HG02798 (cell line): ENCODE data around the gene TBC1D8.
"Not testable (repeated sequence)": the region's sequence is repeated elsewhere in the genome, so short reads cannot be mapped to it uniquely, and the experiment has no call there.

Source experiments
- ATAC-seq: cut with Tn5 transposase; IDR thresholded peaks from one replicate; pipeline ENCODE4 v1.9.1; 2021; ENCODE audit warnings: mild to moderate bottlenecking; ENCODE audit not compliant: unreplicated experiment, poor library complexity

Gene TBC1D8

DNA sequence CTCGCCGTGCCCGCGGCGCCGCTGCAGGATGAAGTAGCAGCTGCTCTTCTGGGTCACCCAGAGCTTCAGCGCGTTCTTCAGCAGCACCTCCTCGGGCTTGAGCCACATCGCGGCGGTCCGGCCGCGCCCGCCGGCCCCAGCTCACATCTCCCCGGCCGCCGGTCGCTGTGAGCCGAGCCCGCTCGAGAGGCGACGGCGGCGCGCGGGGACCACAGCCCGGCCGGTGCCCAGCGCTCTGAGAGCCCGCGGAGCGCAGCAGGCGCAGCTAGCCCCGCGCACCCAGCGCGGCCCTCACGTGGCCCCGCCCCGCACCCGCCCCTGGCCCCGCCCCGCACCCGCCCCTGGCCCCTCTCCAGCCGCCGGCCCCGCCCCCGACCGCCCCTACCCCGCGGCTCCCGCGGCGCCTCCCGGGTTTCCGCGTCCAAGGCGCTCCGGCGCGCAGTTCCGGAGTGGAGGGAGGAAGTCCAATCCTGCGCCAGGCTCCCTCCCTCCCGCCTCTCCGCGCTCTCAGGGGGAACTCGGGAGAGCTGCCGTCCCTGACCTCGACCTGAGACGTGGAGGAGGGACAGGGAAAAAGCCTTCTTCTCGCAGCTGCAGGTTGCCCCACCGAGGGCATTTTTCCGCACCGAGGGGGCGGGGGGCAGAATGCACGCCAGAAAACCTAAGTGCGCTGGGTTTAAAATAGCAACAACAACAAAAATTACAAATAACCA lies at the start of gene TBC1D8:
Gene TBC1D8, minus strand, starts transcription at position 237 of the 713 bp plus-strand sequence. Its CDS starts 129 bp downstream, at position 108.
- peak; percentile 70 for ATAC-seq

DNA sequence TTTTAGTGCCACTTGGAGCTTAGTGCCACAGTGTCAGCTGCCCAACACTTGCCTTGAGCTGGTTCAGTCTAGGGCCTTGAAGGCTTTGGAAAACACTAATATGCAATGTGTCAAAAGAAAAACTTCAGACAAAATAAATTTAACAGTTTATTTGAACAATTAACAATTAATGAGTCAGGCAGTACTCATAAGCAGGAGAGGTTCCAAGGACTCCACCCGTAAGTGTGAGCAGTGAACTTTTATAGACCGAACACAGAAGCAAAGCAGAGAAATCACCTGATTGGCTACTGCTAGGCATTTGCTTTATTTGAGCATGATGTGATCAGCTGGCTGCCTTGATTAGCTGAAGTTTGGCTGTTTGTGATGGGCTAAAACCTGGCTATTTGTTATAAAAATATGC lies 49.5 kb upstream of the TBC1D8 start:
- ATAC-seq, result no peak

DNA sequence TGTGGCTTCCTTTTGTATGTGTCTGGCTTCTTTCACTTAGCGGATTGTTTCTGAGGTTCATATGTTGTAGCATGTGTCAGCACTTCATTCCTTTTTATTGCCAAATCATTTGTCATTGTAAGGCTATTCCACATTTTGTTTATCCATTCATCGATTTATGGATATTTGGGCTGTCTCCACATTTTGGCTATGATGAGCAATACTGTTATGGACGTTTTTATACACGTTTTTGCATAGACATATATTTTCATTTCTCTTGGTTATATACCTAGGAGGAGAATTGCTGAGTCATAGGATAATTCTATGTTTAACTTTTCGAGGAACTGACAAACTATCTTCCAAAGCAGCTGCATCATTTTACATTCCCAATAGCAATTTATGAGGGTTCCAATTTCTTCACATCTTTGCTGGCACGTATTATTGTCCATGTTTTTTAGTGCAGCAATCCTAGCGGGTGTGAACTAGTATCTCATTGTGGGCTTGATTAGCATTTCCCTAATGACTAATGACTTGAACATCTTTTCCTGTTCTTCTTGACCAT lies 48.1 kb upstream of the TBC1D8 start:
- no peak for ATAC-seq

DNA sequence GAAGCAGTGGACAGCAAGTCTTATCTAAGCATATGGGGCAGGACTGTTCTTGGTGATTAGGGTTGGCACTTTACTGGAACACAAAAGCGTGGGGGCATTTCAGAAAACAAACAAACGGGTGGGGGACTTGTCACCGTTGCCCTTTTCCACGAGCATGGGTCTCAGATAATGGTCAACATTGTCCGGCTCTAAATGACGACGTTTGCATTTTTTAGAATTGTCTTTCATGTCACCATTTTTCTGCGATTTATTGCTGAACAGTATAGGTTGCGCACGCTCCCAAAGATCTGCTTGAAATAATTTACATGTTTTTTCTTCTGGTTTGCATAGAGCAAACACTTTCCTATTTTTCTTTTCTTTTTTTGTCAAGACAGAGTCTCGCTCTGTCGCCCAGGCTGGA lies 46.6 kb upstream of the TBC1D8 start:
- ATAC-seq, result no peak

DNA sequence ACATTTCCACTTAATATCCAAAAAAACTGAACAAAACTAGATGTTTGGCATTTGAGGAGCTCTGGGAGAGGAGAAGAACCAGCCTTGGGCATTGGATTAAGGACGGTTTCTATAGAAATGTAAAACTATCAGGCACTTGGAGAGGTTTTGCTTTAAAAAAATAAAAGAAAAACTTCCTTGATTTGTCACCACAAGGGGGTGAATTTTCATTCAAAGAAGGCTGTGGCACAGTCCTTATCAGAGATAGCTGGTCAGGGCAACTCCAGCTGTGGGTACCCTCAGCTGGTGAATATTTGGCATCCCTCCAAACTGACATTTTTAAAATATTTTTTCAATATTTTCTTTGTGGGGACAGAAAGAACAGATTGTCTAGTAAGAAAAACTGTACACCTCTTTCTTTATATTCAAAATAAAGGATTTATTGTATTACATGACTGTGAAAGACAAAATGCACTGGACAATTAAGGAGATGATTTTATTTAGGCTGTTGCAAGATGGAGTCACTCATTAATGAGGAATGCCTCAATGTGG lies 46.1 kb upstream of the TBC1D8 start:
- no peak for ATAC-seq

DNA sequence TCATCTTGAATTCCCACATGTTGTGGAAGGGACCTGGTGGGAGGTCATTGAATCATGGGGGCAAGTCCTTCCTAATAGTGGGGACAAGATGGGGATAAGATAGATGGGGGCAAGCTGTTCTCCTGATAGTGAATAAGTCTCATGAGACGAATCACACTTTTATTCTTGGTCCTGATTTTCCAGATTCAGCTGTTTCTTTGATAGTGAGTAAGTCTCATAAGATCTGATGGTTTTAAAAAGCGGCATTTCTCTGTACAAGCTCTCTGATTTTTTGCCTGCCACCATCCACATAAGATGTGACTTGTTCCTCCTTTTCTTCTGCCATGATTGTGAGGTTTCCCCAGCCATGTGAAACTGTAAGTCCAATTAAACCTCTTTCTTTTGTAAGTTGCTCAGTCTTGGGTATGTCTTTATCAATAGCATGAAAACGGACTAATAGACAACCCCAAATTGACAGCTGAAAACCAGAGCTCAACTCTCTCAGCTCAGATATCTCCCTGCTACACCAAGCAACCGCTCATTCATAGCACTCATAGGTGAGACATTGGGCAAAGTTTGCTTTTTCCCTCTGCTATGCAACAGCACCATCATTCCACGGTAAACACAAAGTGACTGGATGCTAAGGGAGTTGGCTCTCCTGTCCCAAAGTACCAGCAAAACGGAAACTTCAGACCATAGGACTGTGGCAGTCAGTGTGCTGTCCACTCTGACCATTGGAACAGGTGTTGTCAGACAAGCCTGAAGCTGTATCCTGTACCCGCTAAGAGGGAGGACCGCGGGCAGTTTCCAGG lies 44.9 kb upstream of the TBC1D8 start:
- ATAC-seq, result no peak

DNA sequence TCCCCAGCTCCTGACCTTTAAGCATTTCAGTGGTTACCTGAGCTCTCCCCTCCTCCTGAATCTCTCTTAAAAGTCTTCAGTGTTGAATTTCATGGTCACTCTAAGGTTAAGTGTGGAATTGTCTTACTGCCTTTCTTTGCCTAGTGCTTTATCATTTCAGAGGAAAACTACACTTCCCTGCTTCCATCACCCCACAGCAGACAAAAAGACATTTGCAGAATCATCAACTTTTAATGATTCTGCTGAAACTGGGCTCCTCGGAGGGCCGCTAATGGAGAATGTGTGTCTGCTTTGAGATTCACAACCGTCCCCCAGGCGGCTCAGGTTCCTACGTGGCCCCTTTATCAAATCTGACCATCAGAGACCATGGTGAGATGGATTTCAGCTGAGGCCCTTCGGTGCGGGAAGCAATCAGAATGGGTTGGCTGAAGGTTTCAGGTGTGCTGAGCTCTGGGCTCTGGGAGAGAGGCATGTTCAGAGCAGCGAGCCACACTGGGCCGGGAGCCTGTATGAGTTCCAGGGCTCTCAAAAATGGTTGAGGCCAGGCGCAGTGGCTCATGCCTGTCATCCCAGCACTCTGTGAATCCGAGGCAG lies 41.9 kb upstream of the TBC1D8 start:
- no peak for ATAC-seq

DNA sequence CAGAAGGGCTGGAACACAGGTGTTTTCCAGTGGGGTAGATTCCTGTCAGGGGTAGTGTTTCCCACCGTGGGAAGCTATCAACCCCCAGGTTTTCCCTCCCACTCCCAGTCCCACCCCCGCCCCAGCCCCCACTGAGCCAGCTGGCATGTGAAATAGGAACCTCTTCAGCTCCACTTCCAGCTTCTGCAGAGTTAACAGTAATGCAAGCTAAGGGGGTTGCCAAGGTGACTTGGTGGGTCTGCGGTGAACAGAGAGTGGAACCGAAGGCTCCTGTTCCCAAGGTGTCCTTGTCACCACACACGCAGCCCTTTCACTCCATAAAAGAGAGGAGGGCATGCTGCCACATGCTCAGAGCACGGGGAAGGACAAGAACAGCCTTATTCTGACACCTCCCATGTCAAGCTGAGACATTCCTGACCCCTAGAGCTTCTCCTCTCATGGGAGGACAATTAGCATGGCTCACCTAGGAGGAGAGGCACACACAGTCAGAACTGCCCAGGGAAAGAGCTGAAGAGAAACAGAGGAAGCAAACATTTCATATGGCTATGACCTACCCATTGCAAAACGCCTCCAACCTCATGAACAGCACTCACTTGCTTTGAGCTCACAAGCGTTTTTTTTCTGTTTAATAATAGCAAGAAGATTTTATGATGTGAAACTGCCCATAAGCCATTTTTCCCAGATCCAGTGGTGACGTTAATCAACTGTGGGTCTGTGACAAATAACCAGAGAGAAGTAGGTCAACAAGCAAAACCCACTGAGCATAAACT lies 39.8 kb upstream of the TBC1D8 start:
- no peak for ATAC-seq

DNA sequence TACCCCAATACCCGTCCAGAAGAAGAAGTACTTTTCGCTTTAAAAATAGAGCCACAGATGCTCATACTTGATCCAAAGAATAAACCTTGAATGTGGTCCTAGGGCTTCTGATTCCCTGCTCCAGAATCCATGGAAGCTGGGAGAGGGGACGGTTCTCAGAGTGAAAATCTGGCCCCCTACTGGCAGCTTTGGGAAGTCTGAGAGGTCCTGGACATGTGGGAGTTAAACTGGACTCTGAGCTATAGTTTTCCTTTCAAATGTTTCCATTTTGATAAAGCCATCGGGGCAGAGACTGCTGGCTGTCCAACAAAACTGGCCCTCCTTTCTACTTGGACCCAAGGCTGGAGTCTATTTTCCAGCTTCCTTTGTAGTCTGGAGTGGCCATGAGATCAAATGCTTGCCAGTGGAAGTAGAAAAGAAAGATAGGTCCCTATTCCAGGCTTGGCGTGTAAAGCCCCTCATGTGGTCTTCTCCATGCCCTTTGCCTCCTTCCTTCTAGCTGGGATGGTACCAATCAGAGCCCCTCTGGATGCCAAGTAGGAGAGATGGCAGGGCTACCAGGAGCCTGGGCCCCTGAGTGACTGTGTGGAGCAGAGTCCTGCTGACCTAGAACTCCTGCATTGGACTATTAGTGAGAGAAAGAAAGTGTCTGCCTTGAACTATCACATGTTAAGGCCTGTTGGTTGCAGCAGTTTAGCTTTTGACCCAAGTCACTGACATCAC lies 37.7 kb upstream of the TBC1D8 start:
- no peak for ATAC-seq

DNA sequence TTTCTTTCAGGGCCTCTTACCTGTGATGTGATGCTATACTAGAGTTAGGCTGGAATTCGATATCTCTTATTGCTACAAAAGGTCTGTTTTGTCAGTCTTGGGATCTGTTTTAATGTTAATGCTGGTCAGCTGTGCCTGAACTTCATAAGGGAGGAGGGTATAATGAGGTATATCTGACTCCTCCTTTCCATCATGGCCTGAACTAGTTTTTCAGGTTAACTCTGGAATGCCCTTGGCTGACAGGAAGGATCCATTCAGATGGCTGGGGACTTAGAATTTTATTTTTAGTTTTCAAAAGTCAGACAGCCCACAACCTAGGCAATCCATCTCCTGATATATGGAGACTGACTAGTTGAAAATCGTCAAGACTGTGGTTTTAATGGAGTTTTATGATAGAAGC lies 35.9 kb upstream of the TBC1D8 start:
- ATAC-seq, result no peak

DNA sequence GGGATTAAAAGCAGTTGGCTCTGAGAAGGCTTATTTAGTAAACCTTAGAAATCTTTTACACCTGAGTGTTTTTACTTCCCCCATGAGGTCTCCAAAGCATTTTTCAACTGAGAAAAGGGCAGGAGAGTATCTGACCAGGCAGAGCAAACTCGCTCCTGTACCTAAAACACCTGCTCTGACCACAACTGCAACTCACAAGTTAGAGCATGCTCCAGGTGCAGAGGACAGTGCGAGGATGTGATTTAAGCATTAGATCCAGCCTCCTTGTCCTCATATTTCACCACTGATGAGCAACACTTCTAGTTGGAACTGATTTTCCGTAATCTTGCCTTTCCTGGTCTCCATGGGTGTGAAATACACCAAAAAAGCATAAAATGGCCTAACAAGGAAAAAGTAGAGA lies 34.5 kb upstream of the TBC1D8 start:
- no peak for ATAC-seq

DNA sequence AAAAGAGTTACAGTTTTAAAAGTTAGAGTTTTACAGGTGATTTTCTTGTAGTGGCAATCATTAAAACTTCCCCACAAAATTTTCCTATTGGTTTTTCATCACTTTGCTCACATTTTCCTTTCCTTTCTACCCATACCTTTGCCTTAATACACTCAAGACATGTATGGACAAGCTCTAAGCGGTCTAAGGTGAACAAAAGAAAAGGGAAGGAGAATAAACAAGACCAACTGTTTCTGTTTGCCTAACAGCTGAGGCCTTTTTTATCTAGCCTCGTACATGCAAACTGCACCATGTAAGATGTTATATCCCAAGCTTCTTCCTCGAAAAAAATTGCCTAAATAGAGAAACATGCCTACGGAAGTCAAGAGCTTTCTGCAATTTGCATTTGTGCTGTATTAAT lies 33.9 kb upstream of the TBC1D8 start:
- no peak for ATAC-seq

DNA sequence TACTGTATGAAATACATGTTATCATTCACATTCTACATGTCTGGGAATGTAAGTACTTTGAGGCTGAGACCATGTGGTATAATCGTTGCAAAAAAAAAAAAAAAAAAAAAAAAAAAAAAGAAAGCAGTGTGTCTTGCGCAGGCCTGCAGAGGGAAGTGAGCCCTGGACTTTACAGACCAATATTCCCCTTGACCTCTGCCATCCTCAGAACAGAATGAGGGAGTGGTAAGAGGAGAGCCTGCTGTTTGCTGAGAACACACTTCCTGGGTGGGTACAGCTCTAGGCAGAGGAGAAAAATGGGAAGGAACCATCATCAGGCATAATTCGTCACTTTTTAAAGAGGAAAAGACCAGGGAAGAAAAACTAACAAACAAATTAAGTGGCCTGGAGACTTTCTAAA lies 28.8 kb upstream of the TBC1D8 start:
- no peak for ATAC-seq

DNA sequence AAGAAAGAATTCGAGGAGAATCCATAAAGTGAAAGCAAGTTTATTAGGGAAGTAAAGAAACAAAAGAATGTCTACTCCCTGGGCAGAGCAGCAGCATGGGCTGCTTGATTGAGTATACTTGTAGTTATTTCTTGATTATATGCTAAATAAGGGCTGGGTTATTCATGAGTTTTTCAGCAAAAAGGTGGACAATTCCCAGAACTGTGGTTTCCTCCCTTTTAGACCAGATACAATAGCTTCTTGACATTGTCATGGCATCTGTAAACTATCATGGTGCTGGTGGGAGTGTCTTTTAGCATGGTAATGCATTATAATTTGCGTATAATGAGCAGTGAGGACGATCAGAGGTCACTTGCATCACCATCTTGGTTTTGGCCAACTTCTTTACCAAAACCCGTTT lies 25.6 kb upstream of the TBC1D8 start:
- ATAC-seq, result no peak

DNA sequence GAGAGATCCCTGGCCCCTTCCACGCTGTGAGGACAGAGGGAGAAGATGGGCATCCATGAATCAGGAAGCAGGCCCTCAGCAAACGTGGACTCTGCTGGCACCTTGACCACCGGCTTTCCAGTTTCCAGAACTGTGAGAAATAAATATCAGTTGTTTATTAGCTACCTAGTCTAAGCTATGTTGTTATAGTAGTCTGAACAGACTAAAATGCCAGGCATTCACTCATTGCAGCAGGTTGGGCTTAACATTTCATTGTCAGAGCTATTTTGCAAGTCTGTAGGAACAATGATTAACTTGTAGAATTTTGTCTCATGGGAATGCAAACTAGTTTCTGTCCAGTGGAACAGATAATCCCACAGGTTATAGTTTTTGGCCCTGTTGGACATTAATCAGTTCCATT lies 24.8 kb upstream of the TBC1D8 start:
- no peak for ATAC-seq

DNA sequence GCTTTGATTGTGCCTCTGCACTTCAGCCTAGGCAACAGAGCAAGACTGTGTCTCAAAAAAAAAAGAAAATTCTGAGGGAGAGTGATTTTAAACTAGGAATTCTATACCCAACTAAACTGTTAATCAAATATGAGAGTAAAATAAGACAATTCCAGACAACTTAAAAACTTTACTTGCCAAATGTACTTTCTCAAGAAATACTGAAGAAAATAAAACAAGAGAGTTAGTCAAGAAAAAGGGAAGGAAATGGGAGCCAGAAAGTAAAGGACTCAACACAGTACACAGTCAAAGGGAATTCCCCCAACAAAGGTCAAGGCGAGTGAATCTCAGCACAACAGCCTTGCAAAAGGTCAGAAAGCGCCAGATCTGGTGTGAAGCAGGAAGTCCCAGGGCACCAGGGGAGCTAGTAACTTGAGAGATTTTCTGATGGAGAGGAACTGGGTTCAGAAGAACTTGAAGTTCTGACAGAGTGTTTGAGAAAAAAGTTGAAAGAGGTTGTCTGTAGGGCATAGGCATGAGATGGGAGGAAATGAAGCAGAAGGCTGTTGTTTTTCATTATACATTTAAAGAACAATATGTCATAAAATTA lies 22.6 kb upstream of the TBC1D8 start:
- no peak for ATAC-seq

DNA sequence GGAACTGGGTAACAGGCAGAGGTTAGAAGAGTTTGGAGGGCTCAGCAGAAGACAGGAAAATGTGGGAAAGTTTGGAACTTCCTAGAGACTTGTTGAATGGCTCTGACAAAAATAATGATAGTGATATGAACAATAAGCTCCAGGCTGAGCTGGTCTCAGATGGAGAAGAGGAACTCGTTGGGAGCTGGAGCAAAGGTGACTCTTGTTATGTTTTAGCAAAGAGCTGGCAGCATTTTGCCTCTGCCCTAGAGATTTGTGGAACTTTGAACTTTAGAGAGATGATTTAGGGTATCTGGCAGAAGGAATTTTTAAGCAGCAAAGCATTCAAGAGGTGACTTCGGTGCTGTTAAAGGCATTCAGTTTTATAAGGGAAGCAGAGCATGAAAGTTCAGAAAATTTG lies 18.6 kb upstream of the TBC1D8 start:
- ATAC-seq, result not testable (repeated sequence)

DNA sequence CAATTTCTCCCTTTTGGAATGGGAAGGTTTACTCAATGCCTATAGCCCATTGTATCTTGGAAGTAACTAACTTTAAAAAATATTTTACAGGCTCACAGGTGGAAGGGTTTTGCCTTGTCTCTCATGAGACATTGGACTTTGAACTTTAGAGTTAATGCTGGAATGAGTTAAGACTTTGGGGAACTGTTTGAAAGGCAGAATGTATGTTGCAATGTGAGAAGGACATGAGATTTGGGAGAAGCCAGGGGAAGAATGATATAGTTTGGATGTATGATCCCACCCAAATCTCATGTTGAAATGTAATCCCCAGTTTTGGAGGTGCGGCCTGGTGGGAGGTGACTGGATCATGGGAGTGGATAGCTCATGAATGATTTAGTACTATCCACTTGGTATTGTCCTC lies 17.5 kb upstream of the TBC1D8 start:
- ATAC-seq, result no peak

DNA sequence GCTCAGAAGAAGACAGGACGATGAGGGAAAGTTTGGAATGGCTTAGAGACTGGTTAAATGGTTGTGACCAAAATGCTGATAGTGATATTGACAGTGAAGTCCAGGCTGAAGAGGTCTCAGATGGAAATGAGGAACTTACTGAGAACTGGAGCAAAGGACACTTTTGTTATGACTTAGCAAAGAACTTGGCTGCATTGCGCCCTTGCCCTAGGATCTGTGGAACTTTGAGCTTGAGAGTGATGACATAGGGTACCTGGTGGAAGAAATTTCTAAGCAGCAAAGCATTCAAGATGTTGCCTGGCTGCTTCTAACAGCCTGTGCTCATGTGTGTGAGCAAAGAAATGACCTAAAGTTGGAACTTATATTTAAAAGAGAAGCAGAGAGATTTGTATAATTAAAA lies 16.4 kb upstream of the TBC1D8 start:
- ATAC-seq, result not testable (repeated sequence)
